Right forelimb (tissue), 1 donor: Measurements from ENCODE around the gene RAP2C.
"Not testable (repeated sequence)": the region's sequence is repeated elsewhere in the genome, so short reads cannot be mapped to it uniquely, and the experiment has no call there.

Source experiments
- DNase-seq: peaks from one replicate; pipeline ENCODE4 v3.0.0-alpha.2; 2018

Gene RAP2C

GRCh38 chrX:132193872-132194574 lies 25.2 kb downstream of the RAP2C start:
- no peak for DNase-seq

GRCh38 chrX:132191938-132192337 lies 27.3 kb downstream of the RAP2C start:
- no peak for DNase-seq

DNA sequence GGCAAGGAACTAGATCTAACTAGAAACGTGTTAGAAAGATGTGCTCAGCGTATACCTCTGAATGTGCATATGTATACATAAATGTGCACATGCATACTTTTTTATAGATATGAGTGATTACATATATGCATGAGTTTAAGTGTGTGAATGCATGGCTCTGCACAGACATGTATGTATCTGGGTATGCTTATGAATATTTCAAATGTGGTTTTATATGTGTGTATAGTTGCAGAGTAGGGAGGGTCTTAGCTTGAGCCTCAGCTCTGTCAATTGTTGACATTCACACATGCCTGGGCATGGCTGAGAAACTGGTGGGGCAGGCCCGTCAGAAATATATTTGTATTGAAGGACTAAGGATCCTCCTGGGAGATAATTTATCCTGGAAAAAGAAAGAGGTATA lies 31.1 kb downstream of the RAP2C start:
- no peak for DNase-seq

DNA sequence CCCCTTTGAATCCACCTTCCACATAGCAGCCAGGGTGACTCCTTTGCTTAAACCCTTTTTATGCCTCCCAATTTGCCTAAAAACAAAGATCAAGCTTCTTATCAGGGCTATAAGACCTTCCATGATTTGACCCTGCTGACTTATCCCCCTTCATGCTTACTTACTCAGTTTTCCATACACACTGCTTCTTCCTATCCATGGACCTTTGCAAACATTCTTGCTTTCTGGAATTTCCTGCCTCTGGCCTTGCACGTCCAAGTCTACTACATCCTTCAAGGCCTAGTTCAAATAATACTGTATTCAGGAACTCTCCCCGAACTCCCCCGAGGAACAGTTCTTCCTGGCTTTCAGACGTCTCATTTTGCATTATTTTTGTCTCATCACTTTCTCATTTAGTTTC lies 31.8 kb downstream of the RAP2C start:
- DNase-seq = no peak

DNA sequence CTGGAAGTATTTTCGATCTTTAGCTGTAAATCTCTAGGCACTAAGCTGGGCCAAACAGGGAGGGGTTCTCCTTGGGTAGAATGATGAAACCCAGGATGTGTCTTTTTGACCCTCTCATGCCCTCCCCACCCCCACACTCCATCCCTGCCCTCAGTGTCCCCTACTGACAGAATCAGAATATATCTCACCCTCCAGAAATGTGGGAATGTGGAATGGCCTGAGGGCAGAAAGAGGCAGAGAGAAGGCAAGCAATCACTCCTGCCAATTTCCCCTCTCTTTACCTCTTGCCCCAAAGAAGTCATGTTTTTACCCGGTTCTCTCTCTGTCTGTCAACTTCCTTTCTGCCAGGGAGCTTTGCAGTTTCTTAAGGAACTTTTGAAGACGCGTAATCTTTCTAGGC lies 34.4 kb downstream of the RAP2C start:
- DNase-seq = no peak

DNA sequence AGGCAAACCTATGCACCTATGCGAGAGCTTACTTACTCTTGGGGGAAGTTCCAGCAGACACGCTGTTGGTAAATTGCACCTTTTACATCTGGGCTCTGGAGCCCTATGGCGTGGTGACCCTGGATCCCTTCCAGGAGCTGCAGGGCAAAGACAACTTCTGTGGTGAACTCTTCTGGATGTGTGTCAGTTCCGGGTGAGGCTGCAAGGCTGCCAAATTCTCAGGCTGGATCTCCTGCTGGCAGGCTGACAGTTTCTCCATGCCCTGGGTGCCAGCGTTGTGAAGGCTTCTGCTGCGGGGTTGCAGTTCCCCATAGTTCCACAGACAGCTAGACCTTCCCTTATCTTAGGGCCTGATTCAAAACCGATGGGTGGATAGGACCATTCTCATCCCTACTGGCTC lies 37.9 kb downstream of the RAP2C start:
- no peak for DNase-seq

DNA sequence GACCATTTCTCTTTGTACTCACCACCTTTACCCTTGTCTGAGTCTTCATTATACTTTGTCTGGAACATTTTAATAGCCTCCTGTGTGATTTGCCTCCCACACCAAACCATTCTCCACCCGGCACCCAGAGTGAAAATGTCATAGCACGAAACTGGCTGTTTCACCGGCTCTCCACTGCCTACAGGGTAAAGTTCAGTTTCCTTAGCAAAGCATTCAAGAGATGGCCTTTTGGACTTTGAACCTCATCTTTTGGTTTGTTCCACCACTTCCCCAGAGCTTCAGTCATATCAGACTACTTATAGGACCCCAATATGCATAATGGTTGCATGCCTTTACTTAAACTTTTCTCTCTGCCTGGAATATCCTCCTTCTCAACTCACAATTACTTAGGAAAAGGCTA lies 38.3 kb downstream of the RAP2C start:
- no peak for DNase-seq

GRCh38 chrX:132173647-132174046 lies 45.6 kb downstream of the RAP2C start:
- no peak for DNase-seq

GRCh38 chrX:132171881-132172280 lies 47.4 kb downstream of the RAP2C start:
- no peak for DNase-seq

GRCh38 chrX:132171478-132171877 lies 47.8 kb downstream of the RAP2C start:
- no peak for DNase-seq

GRCh38 chrX:132169554-132169953 lies 49.7 kb downstream of the RAP2C start:
- DNase-seq = no peak

- no peak for DNase-seq
Measured at GRCh38 chrX:132165651-132166050, 53.6 kb downstream of the RAP2C start.

- no peak for DNase-seq
Measured at GRCh38 chrX:132165005-132165404, 54.2 kb downstream of the RAP2C start.

- not testable (repeated sequence) for DNase-seq
Measured at GRCh38 chrX:132163094-132163493, 56.2 kb downstream of the RAP2C start.

DNA sequence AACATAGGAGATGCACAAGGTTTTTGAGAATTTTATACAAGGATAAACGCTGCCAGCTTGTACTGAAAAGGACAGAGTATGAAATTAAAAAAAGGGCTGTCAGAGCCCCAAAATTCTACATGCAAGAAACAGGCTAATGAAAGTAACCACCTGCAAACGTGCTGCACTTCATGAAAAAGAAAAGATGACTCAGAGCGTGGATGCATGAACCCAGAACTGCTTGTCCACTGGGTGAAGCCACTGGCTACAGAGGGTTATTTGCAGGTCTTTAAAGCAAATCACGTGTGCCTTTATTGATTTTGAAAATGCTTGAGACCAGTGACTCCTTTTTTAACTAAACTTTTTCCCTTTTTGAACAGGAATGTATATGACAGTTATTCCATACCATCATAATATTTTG lies 66.1 kb downstream of the RAP2C start:
- no peak for DNase-seq
